ENCODE measurements around the gene ANO10. TPM values are rescaled to one million over a fixed set of nuclear protein-coding genes. Genes with fewer than 3 reads are reported as not detected.
"Not testable (repeated sequence)": the region's sequence is repeated elsewhere in the genome, so short reads cannot be mapped to it uniquely, and the experiment has no call there.

ANO10 gene
- total RNA-seq, 1 experiment from 2014 or later: 15.0 TPM

GRCh38 chr3:43522727-43523362 is 99.0 kb downstream of the ANO10 start:
- ChIA-PET CTCF (interaction anchor here (0.6 to 2.4 kb wide), 3 partner anchors 20 to 561 kb away, joined by 3 to 10 read pairs (median 3); no protein-coding TSS in a partner anchor), POLR2A (interaction anchor here (0.9 to 1.1 kb wide), 2 partner anchors 97 to 168 kb away, joined by 3 to 6 read pairs; partner anchors contain the start of gene ABHD5)
- Mint-ChIP-seq H3K27me3 (ENCODE audit: insufficient read depth, unreplicated experiment) (no peaks in the 10 kb centered on the region), H3K36me3 (ENCODE audit: insufficient read depth, unreplicated experiment) (peaks cover 13% of the 10 kb centered on the region), H3K4me3 (ENCODE audit: unreplicated experiment) (no peak overlapping the region), H3K4me1 (ENCODE audit: insufficient read depth, unreplicated experiment) (no peaks in the 10 kb centered on the region), H3K27ac (ENCODE audit: low read depth, unreplicated experiment) (no peak overlapping the region), H3K9me3 (ENCODE audit: unreplicated experiment) (peaks cover 14% of the 10 kb centered on the region)
- no peak for TF ChIP-seq CTCF (IDR thresholded peaks at IDR 0.05; ENCODE audit: unreplicated experiment)
- no TSS peak for BruUV-seq (replicated peaks)
- DNase-seq (ENCODE audit: unreplicated experiment): no peak
- intact Hi-C loops (cut with micrococcal nuclease): no loop called here

- H3K36me3 Mint-ChIP-seq (ENCODE audit: insufficient read depth, unreplicated experiment): peaks cover 13% of the 10 kb centered on the region
- no TSS peak for BruUV-seq (replicated peaks)
- TF ChIP-seq CTCF (IDR thresholded peaks at IDR 0.05; ENCODE audit: unreplicated experiment): no peak
- CTCF ChIA-PET: interaction anchor here (1.0 to 2.4 kb wide), 2 partner anchors 19 to 561 kb away, joined by 3 to 10 read pairs; no protein-coding TSS in a partner anchor
- intact Hi-C loops (cut with micrococcal nuclease): no loop called here
- no peak for DNase-seq (ENCODE audit: unreplicated experiment)
- peaks cover 14% of the 10 kb centered on the region for H3K9me3 Mint-ChIP-seq (ENCODE audit: unreplicated experiment)
- no peaks in the 10 kb centered on the region for H3K4me1 Mint-ChIP-seq (ENCODE audit: insufficient read depth, unreplicated experiment)
- no peak overlapping the region for H3K27ac Mint-ChIP-seq (ENCODE audit: low read depth, unreplicated experiment)
- no peaks in the 10 kb centered on the region for H3K27me3 Mint-ChIP-seq (ENCODE audit: insufficient read depth, unreplicated experiment)
- POLR2A ChIA-PET: interaction anchor here (1.1 kb wide), 1 partner anchor 169 kb away, joined by 3 read pairs; the partner anchor contains the start of gene ABHD5
- H3K4me3 Mint-ChIP-seq (ENCODE audit: unreplicated experiment): no peak overlapping the region
Observed at GRCh38 chr3:43521941-43522340, 99.9 kb downstream of the ANO10 start.

- H3K4me1 Mint-ChIP-seq (ENCODE audit: insufficient read depth, unreplicated experiment); POLR2A ChIA-PET: not testable (repeated sequence)
- CTCF ChIA-PET: interaction anchor here (2.0 kb wide), 1 partner anchor 15 kb away, joined by 6 read pairs; no protein-coding TSS in a partner anchor
Observed at GRCh38 chr3:43518515-43518914, 103.3 kb downstream of the ANO10 start.

GRCh38 chr3:43515970-43516635 is 105.7 kb downstream of the ANO10 start:
- ChIA-PET CTCF (interaction anchor here (1.0 to 2.0 kb wide), 2 partner anchors 13 to 555 kb away, joined by 3 to 6 read pairs; no protein-coding TSS in a partner anchor), POLR2A (no interaction called here)
- no peak overlapping the region for H3K4me3 Mint-ChIP-seq (ENCODE audit: unreplicated experiment)
- TF ChIP-seq CTCF (IDR thresholded peaks at IDR 0.05; ENCODE audit: unreplicated experiment): no peak
- H3K27ac Mint-ChIP-seq (ENCODE audit: low read depth, unreplicated experiment): no peak overlapping the region
- DNase-seq (ENCODE audit: unreplicated experiment): no peak
- no peaks in the 10 kb centered on the region for H3K4me1 Mint-ChIP-seq (ENCODE audit: insufficient read depth, unreplicated experiment)
- no peaks in the 10 kb centered on the region for H3K27me3 Mint-ChIP-seq (ENCODE audit: insufficient read depth, unreplicated experiment)
- no TSS peak for BruUV-seq (replicated peaks)
- intact Hi-C loops (cut with micrococcal nuclease): no loop called here
- H3K9me3 Mint-ChIP-seq (ENCODE audit: unreplicated experiment): peaks cover 14% of the 10 kb centered on the region
- peaks cover 6% of the 10 kb centered on the region for H3K36me3 Mint-ChIP-seq (ENCODE audit: insufficient read depth, unreplicated experiment)

More at GRCh38 chr3:43518515-43518914, 103.3 kb downstream of the ANO10 start:
- H3K27ac Mint-ChIP-seq (ENCODE audit: low read depth, unreplicated experiment); H3K4me3 Mint-ChIP-seq (ENCODE audit: unreplicated experiment); DNase-seq (ENCODE audit: unreplicated experiment); intact Hi-C loops (cut with micrococcal nuclease); H3K27me3 Mint-ChIP-seq (ENCODE audit: insufficient read depth, unreplicated experiment); H3K36me3 Mint-ChIP-seq (ENCODE audit: insufficient read depth, unreplicated experiment); BruUV-seq (replicated peaks): not testable (repeated sequence)
- H3K9me3 Mint-ChIP-seq (ENCODE audit: unreplicated experiment): peaks cover 14% of the 10 kb centered on the region

All from MCF 10A (cell line).